ENCODE measurements around the gene CCT8. TPM values are rescaled to one million over a fixed set of nuclear protein-coding genes. Genes with fewer than 3 reads are reported as not detected.
"Not testable (repeated sequence)": the region's sequence is repeated elsewhere in the genome, so short reads cannot be mapped to it uniquely, and the experiment has no call there.

Gene CCT8
- total RNA-seq, 2 experiments from 2014 or later = 184 to 185 TPM

- POLR2A ChIA-PET = no interaction called here
- Mint-ChIP-seq H3K9me3 (no peaks in the 10 kb centered on the region), H3K27me3 (no peaks in the 10 kb centered on the region), H3K4me3 (no peak overlapping the region), H3K27ac (no peak overlapping the region), H3K36me3 (peaks cover 6% of the 10 kb centered on the region), H3K4me1 (peaks cover 9% of the 10 kb centered on the region)
- ATAC-seq (ENCODE audit: low read depth) = no peak
- DNase-seq = no peak
Measured at GRCh38 chr21:29085106-29085752, 11.8 kb upstream of the CCT8 start.

DNA sequence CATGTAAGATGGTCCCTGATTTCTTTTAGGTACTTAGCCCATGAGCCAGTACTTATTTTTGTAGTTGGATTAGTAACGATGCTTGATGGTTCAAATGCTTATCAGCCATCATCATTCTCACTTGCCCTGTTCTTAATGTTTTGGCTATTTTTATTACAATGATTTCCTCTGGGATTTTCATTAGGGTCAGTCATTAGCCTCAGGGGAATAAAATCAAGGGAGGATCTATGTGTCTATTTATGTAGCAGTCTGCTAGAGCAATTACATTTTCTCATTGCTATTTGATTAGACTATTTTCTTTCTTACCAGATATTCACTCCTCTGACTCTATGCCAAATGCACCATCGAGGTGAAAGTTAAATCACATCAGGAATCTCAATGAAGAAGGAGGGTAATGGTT is 10.9 kb upstream of the CCT8 start:
- DNase-seq (no peak), ATAC-seq (ENCODE audit: low read depth) (no peak)
- Mint-ChIP-seq H3K36me3 (peaks cover 6% of the 10 kb centered on the region), H3K27me3 (no peaks in the 10 kb centered on the region), H3K9me3 (no peaks in the 10 kb centered on the region), H3K27ac (no peak overlapping the region), H3K4me1 (peaks cover 16% of the 10 kb centered on the region), H3K4me3 (no peak overlapping the region)
- POLR2A ChIA-PET = no interaction called here

GRCh38 chr21:29083306-29083705 is 9.9 kb upstream of the CCT8 start:
- no peak overlapping the region for H3K4me3 Mint-ChIP-seq
- H3K27me3 Mint-ChIP-seq = no peaks in the 10 kb centered on the region
- POLR2A ChIA-PET = no interaction called here

GRCh38 chr21:29082046-29082815 is 8.8 kb upstream of the CCT8 start:
- no peak overlapping the region for H3K27ac Mint-ChIP-seq
- POLR2A ChIA-PET = interaction anchor here (0.8 kb wide), 1 partner anchor 9 kb away, joined by 3 read pairs; the partner anchor contains the start of gene CCT8
- DNase-seq (no peak), ATAC-seq (ENCODE audit: low read depth) (no peak)
- no peaks in the 10 kb centered on the region for H3K9me3 Mint-ChIP-seq
- no peaks in the 10 kb centered on the region for H3K27me3 Mint-ChIP-seq
- H3K36me3 Mint-ChIP-seq = peaks cover 6% of the 10 kb centered on the region
- H3K4me3 Mint-ChIP-seq = no peak overlapping the region
- H3K4me1 Mint-ChIP-seq = peaks cover 26% of the 10 kb centered on the region

More at GRCh38 chr21:29083306-29083705, 9.9 kb upstream of the CCT8 start:
- DNase-seq (no peak), ATAC-seq (ENCODE audit: low read depth) (no peak)
- Mint-ChIP-seq H3K27ac (no peak overlapping the region), H3K36me3 (peaks cover 6% of the 10 kb centered on the region), H3K4me1 (peaks cover 25% of the 10 kb centered on the region), H3K9me3 (no peaks in the 10 kb centered on the region)

- peak; percentile 26 for ATAC-seq (ENCODE audit: low read depth)
- Mint-ChIP-seq H3K27ac (peak overlapping the region; percentile 90), H3K27me3 (no peaks in the 10 kb centered on the region), H3K4me3 (peak overlapping the region; percentile 93), H3K4me1 (peaks cover 40% of the 10 kb centered on the region), H3K9me3 (peaks cover 2% of the 10 kb centered on the region), H3K36me3 (peaks cover 8% of the 10 kb centered on the region)
- no peak for DNase-seq
- POLR2A ChIA-PET = interaction anchor here (2.8 kb wide), 1 partner anchor 219 kb away, joined by 11 read pairs; the partner anchor contains the start of gene BACH1
Measured at GRCh38 chr21:29080454-29080941, 7.0 kb upstream of the CCT8 start.

DNA sequence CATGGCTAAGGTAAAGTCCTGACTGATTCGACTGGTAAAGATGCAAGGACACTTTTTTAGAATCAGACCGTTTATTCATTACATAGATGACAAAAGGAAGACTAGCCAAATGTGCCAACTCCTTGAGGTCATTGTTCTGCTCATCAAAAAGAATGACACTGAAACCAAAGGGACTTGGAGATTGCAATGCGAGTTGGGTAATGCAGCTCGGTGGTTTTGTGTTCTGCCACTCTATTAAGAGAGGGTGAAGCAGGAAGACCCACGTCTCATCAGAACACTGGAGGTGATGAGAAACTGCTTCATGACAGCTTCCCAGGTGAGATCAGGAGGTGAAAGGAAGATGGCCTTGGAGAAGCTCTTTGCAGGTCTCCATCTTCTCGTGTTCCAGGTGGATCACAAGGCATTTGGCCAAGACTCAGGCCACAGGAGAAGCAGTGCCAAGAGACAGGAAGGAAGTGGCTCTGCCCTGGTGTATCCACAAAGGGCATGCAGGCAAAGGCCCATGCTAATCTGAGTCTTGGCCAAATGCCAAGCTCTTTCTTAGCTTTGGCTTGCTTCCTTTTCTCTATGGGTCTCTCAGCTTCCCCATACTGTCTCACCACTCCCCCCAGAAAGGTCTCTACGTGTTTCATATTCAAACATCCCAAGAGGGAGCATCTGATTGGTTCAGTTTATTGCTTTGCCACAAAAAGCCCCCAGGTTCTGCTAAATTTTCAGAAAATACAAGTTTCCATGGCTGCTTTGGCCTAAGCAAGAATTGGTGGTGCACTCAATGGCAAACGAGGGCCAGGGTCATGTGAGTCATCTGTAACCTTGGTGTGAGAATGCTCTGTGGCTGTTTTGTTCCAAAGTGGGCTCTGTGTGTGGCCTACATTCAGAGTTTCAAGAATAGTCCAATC is 5.7 kb upstream of the CCT8 start:
- POLR2A ChIA-PET = interaction anchor here (1.0 to 5.0 kb wide), 4 partner anchors 55 to 220 kb away, joined by 4 to 33 read pairs (median 15); partner anchors contain the start of genes BACH1, LTN1, RWDD2B and USP16
- H3K4me3 Mint-ChIP-seq = peak overlapping the region; percentile 93
- H3K9me3 Mint-ChIP-seq = peaks cover 2% of the 10 kb centered on the region
- DNase-seq (peak; percentile 46), ATAC-seq (ENCODE audit: low read depth) (peak; percentile 27)
- H3K27me3 Mint-ChIP-seq = no peaks in the 10 kb centered on the region
- peaks cover 8% of the 10 kb centered on the region for H3K36me3 Mint-ChIP-seq
- peak overlapping the region; percentile 90 for H3K27ac Mint-ChIP-seq
- H3K4me1 Mint-ChIP-seq = peaks cover 44% of the 10 kb centered on the region

DNA sequence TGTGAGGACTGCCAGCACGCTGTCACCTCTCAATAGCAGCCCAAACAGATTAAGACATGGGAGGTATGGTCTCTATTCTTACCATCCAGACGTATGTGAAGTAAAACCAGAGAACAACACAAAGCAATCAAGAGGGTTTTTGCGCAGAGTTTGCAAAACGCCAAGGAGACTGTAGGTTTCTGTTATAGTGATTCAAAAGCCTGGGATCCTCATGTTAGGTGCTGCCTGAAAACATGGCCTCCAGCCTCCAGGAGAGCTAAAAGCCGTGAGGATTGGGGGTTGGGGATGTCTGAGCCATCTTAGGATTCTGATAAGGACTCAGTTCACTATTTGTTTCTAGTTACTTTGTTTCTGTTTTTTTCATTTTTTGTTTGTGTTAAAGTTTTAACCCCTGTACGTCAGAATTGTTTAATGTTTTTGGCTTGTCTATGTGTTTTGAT is 4.2 kb upstream of the CCT8 start:
- peak overlapping the region; percentile 93 for H3K4me3 Mint-ChIP-seq
- peak overlapping the region; percentile 90 for H3K27ac Mint-ChIP-seq
- H3K36me3 Mint-ChIP-seq = peaks cover 10% of the 10 kb centered on the region
- POLR2A ChIA-PET = interaction anchor here (0.9 to 5.0 kb wide), 6 partner anchors 12 to 221 kb away, joined by 6 to 33 read pairs (median 12); partner anchors contain the start of genes BACH1, LTN1, RWDD2B and USP16
- no peak for DNase-seq
- peaks cover 51% of the 10 kb centered on the region for H3K4me1 Mint-ChIP-seq
- ATAC-seq (ENCODE audit: low read depth) = no peak
- H3K27me3 Mint-ChIP-seq = no peaks in the 10 kb centered on the region
- peaks cover 2% of the 10 kb centered on the region for H3K9me3 Mint-ChIP-seq

DNA sequence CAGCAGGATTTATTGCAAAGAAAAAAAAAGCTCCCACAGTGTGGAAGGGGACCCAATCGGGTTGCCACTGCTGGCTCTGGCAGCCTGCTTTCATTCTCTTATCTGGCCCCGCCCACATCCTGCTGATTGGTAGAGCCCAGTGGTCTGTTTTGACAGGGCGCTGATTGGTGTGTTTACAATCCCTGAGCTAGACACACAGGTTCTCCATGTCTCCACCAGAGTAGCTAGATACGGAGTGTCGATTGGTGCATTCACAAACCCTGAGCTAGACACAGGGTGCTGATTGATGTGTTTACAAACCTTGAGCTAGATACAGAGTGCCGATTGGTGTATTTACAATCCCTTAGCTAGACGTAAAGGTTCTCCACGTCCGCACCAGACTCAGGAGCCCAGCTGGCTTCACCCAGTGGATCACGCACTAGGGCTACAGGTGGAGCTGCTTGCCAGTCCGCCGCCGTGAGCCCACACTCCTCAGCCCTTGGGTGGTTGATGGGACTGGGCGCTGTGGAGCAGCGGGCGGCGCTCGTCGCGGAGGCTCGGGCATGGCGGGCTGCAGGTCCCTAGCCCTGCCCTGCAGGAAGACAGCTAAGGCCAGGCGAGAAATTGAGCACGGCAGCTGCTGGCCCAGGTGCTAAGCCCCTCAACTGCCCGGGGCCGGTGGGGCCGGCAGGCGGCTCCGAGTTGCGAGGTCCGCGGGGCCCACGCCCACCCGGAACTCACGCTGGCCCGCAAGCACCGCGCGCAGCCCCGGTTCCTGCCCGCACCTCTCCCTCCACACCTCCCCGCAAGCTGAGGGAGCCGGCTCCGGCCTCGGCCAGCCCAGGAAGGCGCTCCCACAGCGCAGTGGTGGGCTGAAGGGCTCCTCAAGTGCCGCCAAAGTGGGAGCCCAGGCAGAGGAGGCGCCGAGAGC is 3.5 kb upstream of the CCT8 start:
- H3K27me3 Mint-ChIP-seq, H3K9me3 Mint-ChIP-seq, H3K36me3 Mint-ChIP-seq: not testable (repeated sequence)
- peak overlapping the region; percentile 93 for H3K4me3 Mint-ChIP-seq
- POLR2A ChIA-PET = interaction anchor here (0.7 to 5.0 kb wide), 8 partner anchors 13 to 226 kb away, joined by 3 to 33 read pairs (median 9); partner anchors contain the start of genes BACH1, LTN1, RWDD2B and USP16
- DNase-seq = peak; percentile 74
- peak overlapping the region; percentile 94 for H3K27ac Mint-ChIP-seq
- peak; percentile 4 for ATAC-seq (ENCODE audit: low read depth)
- peaks cover 52% of the 10 kb centered on the region for H3K4me1 Mint-ChIP-seq

DNA sequence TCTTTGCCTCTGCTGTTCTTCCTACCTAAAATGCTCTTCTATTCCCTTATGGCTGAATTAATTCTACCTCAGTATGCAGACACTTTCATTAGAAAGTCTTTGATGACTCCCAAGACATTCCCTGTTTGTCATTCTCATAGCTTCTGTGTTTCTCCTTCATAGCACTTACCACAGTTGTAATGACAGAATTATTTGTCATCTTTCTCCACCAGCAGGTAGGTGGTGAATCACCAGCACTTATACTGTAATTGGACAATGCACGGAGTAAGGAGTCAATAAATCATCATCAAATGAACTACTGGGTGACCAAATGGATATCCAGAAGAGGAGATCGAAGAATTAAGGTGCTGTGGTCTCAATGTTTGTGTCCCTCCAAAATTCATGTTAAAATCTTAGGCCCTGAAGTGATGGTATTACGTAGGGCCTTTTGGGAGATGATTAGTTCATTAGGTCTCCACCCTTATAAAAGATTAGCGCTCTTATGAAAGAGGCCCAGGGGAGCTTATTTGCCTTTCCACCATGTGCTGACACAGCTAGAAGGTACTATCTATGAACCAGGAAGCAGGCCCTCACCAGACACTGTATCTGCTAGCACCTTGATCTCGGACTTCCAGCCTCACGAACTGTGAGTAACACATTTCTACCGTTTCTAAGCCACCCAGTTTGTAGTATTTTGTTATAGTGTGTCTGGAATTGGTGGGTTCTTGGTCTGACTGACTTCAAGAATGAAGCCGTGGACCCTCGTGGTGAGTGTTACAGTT is 2.4 kb upstream of the CCT8 start:
- peak overlapping the region; percentile 83 for H3K4me3 Mint-ChIP-seq
- H3K36me3 Mint-ChIP-seq = peaks cover 10% of the 10 kb centered on the region
- no peaks in the 10 kb centered on the region for H3K27me3 Mint-ChIP-seq
- POLR2A ChIA-PET = interaction anchor here (1.0 to 5.0 kb wide), 7 partner anchors 52 to 223 kb away, joined by 5 to 33 read pairs (median 11); partner anchors contain the start of genes BACH1, LTN1, RWDD2B and USP16
- ATAC-seq (ENCODE audit: low read depth) (no peak), DNase-seq (no peak)
- peaks cover 58% of the 10 kb centered on the region for H3K4me1 Mint-ChIP-seq
- peak overlapping the region; percentile 94 for H3K27ac Mint-ChIP-seq
- H3K9me3 Mint-ChIP-seq = peaks cover 2% of the 10 kb centered on the region

DNA sequence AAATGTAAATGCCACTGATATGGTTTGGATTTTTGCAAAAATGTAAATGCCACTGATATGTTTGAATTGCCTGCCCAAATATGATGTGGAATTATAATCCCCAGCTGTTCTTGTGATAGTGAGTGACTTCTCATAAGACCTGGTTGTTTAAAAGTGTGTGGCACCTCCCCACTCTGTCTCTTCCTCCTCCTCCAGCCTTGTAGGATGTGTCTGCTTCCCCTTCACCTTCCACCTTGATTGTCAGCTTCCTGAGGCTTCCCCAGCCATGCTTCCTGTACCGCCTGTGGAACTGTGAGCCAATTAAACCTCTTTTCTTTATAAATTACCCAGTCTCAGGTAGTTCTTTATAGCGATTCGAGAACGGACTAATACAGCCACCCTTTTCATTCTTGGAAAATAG is 1.3 kb upstream of the CCT8 start:
- DNase-seq = no peak
- no peak for ATAC-seq (ENCODE audit: low read depth)
- Mint-ChIP-seq H3K9me3 (peaks cover 2% of the 10 kb centered on the region), H3K4me1 (peaks cover 51% of the 10 kb centered on the region), H3K27me3 (no peaks in the 10 kb centered on the region), H3K36me3 (peaks cover 10% of the 10 kb centered on the region), H3K27ac (peak overlapping the region; percentile 66), H3K4me3 (peak overlapping the region; percentile 53)
- POLR2A ChIA-PET = interaction anchor here (0.6 to 5.0 kb wide), 7 partner anchors 51 to 375 kb away, joined by 3 to 33 read pairs (median 5); partner anchors contain the start of genes BACH1, LTN1, RWDD2B and USP16

DNA sequence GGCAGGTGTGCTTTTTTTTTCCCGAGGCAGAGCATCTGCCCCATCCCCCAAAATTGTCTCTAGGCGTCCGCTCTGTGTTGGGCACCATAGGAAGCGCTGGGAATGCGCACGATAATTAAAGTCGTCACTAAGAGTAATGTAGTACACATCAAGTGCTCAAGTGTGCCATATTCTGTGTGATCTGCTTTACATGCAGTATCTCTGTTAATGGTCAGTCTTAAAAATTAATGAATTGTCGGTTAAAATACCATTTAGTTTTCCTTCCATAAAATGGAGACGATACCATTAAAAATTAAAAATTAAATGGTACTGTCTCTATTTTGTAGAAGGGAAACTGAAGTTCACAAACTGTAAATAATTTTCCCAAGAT is 544 bp upstream of the CCT8 start:
- H3K4me3 Mint-ChIP-seq = peak overlapping the region; percentile 99
- H3K27ac Mint-ChIP-seq = peak overlapping the region; percentile 99
- peaks cover 13% of the 10 kb centered on the region for H3K36me3 Mint-ChIP-seq
- H3K27me3 Mint-ChIP-seq = no peaks in the 10 kb centered on the region
- H3K9me3 Mint-ChIP-seq = peaks cover 2% of the 10 kb centered on the region
- POLR2A ChIA-PET = interaction anchor here (0.7 to 4.1 kb wide), 9 partner anchors 8 to 375 kb away, joined by 3 to 18 read pairs (median 14); partner anchors contain the start of genes BACH1, LTN1, RWDD2B and USP16
- peaks cover 44% of the 10 kb centered on the region for H3K4me1 Mint-ChIP-seq
- no peak for DNase-seq
- peak; percentile 11 for ATAC-seq (ENCODE audit: low read depth)

Measured in activated naive CD8-positive, alpha-beta T cell treated with anti-CD3 and anti-CD28 coated beads, Interleukin-2, amount 10 ng/mL, durations not matched to agents 7 days and 5 days (primary cell).